ENCODE results near the gene LCN15. TPM values are rescaled to one million over a fixed set of nuclear protein-coding genes. Genes with fewer than 3 reads are reported as not detected.

The LCN15 gene
- total and polyA plus RNA-seq, 2 of the 4 experiments (the other 2 are of a cell fraction): not detected

- H3K14ac ChIP-seq (replicated peaks; ENCODE audit: low read depth, low read length): no peak overlapping the region
- no peak overlapping the region for H3K4me2 ChIP-seq (ENCODE audit: low read depth, low read length)
- H2BK5ac ChIP-seq (ENCODE audit: low read depth, low read length, poor library complexity, severe bottlenecking): no peak overlapping the region
- H2BK120ac ChIP-seq (ENCODE audit: low read depth, low read length): no peak overlapping the region
- TF ChIP-seq RCOR1 (IDR thresholded peaks at IDR 0.05; ENCODE audit: insufficient replicate concordance, low read length): no peak
- TF ChIP-seq NFE2L2 (IDR thresholded peaks at IDR 0.05; ENCODE audit: low read depth, low read length): no peak
- TF ChIP-seq CHD1 (IDR thresholded peaks at IDR 0.05; ENCODE audit: low read depth, low read length): no peak
- TF ChIP-seq FOS (IDR thresholded peaks at IDR 0.05; ENCODE audit: low read depth, low read length): no peak
- no peak for TF ChIP-seq MAZ (IDR thresholded peaks at IDR 0.05; ENCODE audit: borderline replicate concordance, low read depth, low read length)
- no peak for TF ChIP-seq BHLHE40 (IDR thresholded peaks at IDR 0.05; ENCODE audit: low read depth, low read length)
- TF ChIP-seq RFX5 (IDR thresholded peaks at IDR 0.05; ENCODE audit: low read depth, low read length): no peak
- no peak for TF ChIP-seq RAD21 (IDR thresholded peaks at IDR 0.05; ENCODE audit: low read length)
- no peak for TF ChIP-seq ELK1 (IDR thresholded peaks at IDR 0.05; ENCODE audit: borderline replicate concordance, low read depth, low read length)
- no peak for TF ChIP-seq MAFK (IDR thresholded peaks at IDR 0.05; ENCODE audit: low read depth, low read length)
- TF ChIP-seq POLR2A (IDR thresholded peaks at IDR 0.05; ENCODE audit: low read depth, low read length): no peak
- ChIA-PET CTCF (no interaction called here), POLR2A (ENCODE audit: unreplicated experiment) (no interaction called here)
- no peak overlapping the region for H2BK15ac ChIP-seq (ENCODE audit: low read depth, low read length)
- H3K9me1 ChIP-seq (ENCODE audit: insufficient read depth, low read length): no peaks in the 10 kb centered on the region
- no peak overlapping the region for H2AK9ac ChIP-seq (replicated peaks; ENCODE audit: low read depth, low read length, poor library complexity)
- DNase-seq (no peak), ATAC-seq (ENCODE audit: low read depth) (no peak)
- H2AFZ ChIP-seq (replicated peaks; ENCODE audit: low read length, poor library complexity): no peak overlapping the region
- dilution Hi-C loops (cut with HindIII; ENCODE audit: low sequenced_read_pairs, unreplicated experiment) (no loop called here), intact Hi-C loops (cut with micrococcal nuclease) (no loop called here), in situ Hi-C loops (cut with MboI; ENCODE audit: low sequenced_read_pairs) (no loop called here)
- no peaks in the 10 kb centered on the region for H4K20me1 ChIP-seq (ENCODE audit: insufficient read depth, low read length)
- H4K8ac ChIP-seq (ENCODE audit: low read depth in 2 of 2, low read length in 2 of 2): no peak overlapping the region
- no peaks in the 10 kb centered on the region for H3K79me1 ChIP-seq (ENCODE audit: low read depth in 1 of 2, low read length in 2 of 2)
- no peak overlapping the region for H2AK5ac ChIP-seq (ENCODE audit: low read depth, low read length)
- H3K4me1 ChIP-seq (ENCODE audit: control insufficient read depth, insufficient read depth, low read length): no peaks in the 10 kb centered on the region
- no peak overlapping the region for H3K9ac ChIP-seq (ENCODE audit: low read depth, low read length)
- H4K91ac ChIP-seq (ENCODE audit: insufficient read depth, low read depth, low read length): no peak overlapping the region
- H3K4me3 ChIP-seq (ENCODE audit: insufficient read depth, low read depth, low read length): no peak overlapping the region
- no TSS peak for BruUV-seq (replicated peaks)
- peaks cover 4% of the 10 kb centered on the region for H3K9me3 ChIP-seq (ENCODE audit: control insufficient read depth, insufficient read depth, low read length)
- H3K23ac ChIP-seq (ENCODE audit: low read depth, low read length): no peak overlapping the region
- H3K27ac ChIP-seq (ENCODE audit: insufficient read depth, low read length): no peak overlapping the region
- H3K18ac ChIP-seq (ENCODE audit: low read depth, low read length): no peak overlapping the region
- H3K27me3 ChIP-seq (ENCODE audit: control insufficient read depth, insufficient read depth, low read length): peaks cover 22% of the 10 kb centered on the region
- H2BK20ac ChIP-seq (ENCODE audit: low read depth, low read length): no peak overlapping the region
- no peak overlapping the region for H3K4ac ChIP-seq (ENCODE audit: low read depth, low read length)
- H4K5ac ChIP-seq (ENCODE audit: low read depth, low read length): no peak overlapping the region
- 74% methylated on average over 6 of the region's 21 CpGs; no CpG with 5 or more reads in 1 of the 2 experiments for WGBS, 2 experiments (ENCODE audit: extremely low coverage in 2 of 2, insufficient read length in 1 of 2)
- no peaks in the 10 kb centered on the region for H3K36me3 ChIP-seq (ENCODE audit: control insufficient read depth, insufficient read depth, low read length)
- H3K56ac ChIP-seq (ENCODE audit: extremely low read depth, insufficient read depth, low read length): no peak overlapping the region
Measured at GRCh38 chr9:136748666-136749611, 15.4 kb downstream of the LCN15 start.

All from IMR-90 (cell line).